Measurements from ENCODE around the gene SAMD3. TPM values are rescaled to one million over a fixed set of nuclear protein-coding genes. Genes with fewer than 3 reads are reported as not detected.

SAMD3 gene
- total and polyA plus RNA-seq, 7 donors, result 0.09 to 0.66 (median 0.28) TPM; not detected in 2

DNA sequence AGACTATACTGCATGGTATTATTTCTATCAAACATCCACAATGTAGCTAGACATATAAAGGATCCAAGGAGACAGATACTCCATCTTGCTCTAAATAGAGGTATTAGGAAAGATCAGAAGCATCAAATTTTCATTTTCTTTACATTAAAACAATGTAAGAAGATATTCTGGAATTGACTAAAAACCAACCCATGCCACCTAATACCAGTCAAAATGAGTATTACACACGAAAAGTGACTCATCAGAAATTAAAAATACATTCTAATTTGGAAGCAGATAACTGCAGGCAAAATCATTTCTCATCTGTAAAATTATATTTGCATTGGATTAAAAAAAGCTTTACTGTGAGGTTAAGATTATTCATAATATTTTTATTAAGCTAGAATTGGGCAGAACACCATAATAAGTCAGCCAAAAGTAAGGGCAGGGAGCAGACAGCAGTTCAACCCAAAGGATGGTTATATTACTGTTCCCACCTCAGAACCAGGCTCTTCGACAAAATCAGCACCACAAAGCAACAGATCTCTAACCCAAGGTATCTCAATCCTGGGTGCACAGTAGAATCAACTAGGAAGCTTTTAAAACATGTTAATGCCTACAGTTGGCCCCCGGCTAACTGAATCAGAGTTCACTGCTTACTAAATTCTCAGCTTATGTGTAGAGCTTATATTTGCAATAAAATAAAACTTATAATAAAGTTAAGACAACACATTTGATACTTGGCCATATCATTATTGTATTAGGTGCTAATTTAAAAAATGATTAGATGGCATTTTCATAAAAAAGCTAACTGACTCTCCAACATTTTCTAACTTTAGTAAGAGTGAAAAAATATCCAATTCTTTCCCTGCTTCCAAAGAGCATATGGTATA, 35.2 kb downstream of the SAMD3 start:
- intact Hi-C loops (cut with DNase I), result no loop called here
- Histone ChIP-seq H3K27me3 (ENCODE audit: insufficient read depth in 3 of 3, low read length in 2 of 3) (no peaks in the 10 kb centered on the region), H3K27ac (no peak overlapping the region), H3K4me3 (no peak overlapping the region), H3K4me1 (no peaks in the 10 kb centered on the region), H3K9me3 (no peaks in the 10 kb centered on the region), H3K36me3 (ENCODE audit: insufficient read depth in 1 of 2, low read depth in 1 of 2) (no peaks in the 10 kb centered on the region)
- DNase-seq, result no peak
- 87% methylated on average over 3 of the region's 3 CpGs for WGBS, 3 donors
- no peak for TF ChIP-seq CTCF (IDR thresholded peaks at IDR 0.05)
- ATAC-seq, result no peak

DNA sequence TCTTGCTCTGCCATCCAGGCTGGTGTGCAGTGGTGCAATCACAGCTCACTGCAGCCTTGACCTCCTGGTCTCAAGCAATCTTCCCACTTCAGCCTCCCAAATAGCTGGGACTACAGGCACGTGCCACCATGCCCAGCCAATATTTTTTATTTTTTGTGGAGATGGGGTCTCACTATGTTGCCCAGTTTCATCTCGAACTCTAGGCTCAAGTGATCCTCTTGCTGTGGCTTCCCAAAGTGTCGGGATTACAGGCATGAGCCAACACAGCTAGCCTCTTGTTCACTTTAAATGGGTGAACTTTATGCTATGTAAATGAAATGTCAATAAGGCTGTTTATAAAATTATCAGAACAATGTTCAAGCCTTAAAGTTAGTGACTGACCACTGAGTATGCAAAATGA, 37.1 kb downstream of the SAMD3 start:
- H3K36me3 ChIP-seq (ENCODE audit: insufficient read depth in 1 of 2, low read depth in 1 of 2), result no peaks in the 10 kb centered on the region
- intact Hi-C loops (cut with DNase I), result no loop called here
- 70 to 86% (median 81%) methylated on average over 3 of the region's 3 CpGs for WGBS, 3 donors
- no peak overlapping the region for H3K27ac ChIP-seq
- H3K27me3 ChIP-seq (ENCODE audit: insufficient read depth in 3 of 3, low read length in 2 of 3), result no peaks in the 10 kb centered on the region
- ATAC-seq (no peak), DNase-seq (no peak)
- TF ChIP-seq CTCF (IDR thresholded peaks at IDR 0.05), result no peak
- H3K4me1 ChIP-seq, result no peaks in the 10 kb centered on the region
- H3K4me3 ChIP-seq, result no peak overlapping the region
- H3K9me3 ChIP-seq, result no peaks in the 10 kb centered on the region

- intact Hi-C loops (cut with DNase I), result no loop called here
- H3K36me3 ChIP-seq (ENCODE audit: insufficient read depth in 1 of 2, low read depth in 1 of 2), result no peaks in the 10 kb centered on the region
- no peak overlapping the region for H3K27ac ChIP-seq
- H3K27me3 ChIP-seq (ENCODE audit: insufficient read depth in 3 of 3, low read length in 2 of 3), result no peaks in the 10 kb centered on the region
- ATAC-seq (no peak), DNase-seq (no peak)
- no peaks in the 10 kb centered on the region for H3K4me1 ChIP-seq
- H3K9me3 ChIP-seq, result no peaks in the 10 kb centered on the region
- 87 to 90% (median 89%) methylated on average over 9 of the region's 9 CpGs for WGBS, 3 donors
- H3K4me3 ChIP-seq, result no peak overlapping the region
- TF ChIP-seq CTCF (IDR thresholded peaks at IDR 0.05), result no peak
These were observed 39.2 kb downstream of the SAMD3 start for GRCh38 chr6:130183271-130184222.

DNA sequence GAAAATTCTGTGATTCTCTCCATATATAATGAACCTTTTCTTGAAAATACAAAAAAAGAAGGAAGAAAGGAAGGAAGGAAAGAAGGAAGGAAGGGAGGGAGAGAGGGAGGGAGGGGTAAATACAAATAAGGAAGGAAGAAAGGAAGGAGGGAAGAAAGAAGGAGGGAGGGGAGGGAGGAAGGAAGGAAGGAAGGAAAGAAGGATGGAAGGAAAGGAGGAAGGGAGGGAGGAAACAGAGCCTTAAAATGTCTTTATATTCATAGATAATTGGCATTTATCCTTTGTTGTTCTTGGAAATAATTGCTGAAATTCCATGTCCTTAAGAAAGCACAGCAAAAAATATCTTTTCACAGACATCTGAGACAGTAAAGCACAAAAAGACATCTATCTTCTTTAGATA, 40.3 kb downstream of the SAMD3 start:
- ATAC-seq (no peak), DNase-seq (no peak)
- H3K4me1 ChIP-seq, result no peaks in the 10 kb centered on the region
- H3K9me3 ChIP-seq, result no peaks in the 10 kb centered on the region
- no peaks in the 10 kb centered on the region for H3K27me3 ChIP-seq (ENCODE audit: insufficient read depth in 3 of 3, low read length in 2 of 3)
- no peak overlapping the region for H3K27ac ChIP-seq
- H3K36me3 ChIP-seq (ENCODE audit: insufficient read depth in 1 of 2, low read depth in 1 of 2), result no peaks in the 10 kb centered on the region
- no peak for TF ChIP-seq CTCF (IDR thresholded peaks at IDR 0.05)
- intact Hi-C loops (cut with DNase I), result no loop called here
- no peak overlapping the region for H3K4me3 ChIP-seq
